ENCODE data around the gene SPRED2. TPM values are rescaled to one million over a fixed set of nuclear protein-coding genes. Genes with fewer than 3 reads are reported as not detected.

SPRED2 gene
- total and polyA plus RNA-seq, 8 donors: 31.5 to 47.1 (median 40.4) TPM

GRCh38 chr2:65427532-65427931, 4.9 kb downstream of the SPRED2 start:
- no peak for ATAC-seq

GRCh38 chr2:65425276-65425675, 7.1 kb downstream of the SPRED2 start:
- Histone ChIP-seq H3K4me3 (no peak overlapping the region), H3K27ac (no peak overlapping the region), H3K27me3 (no peaks in the 10 kb centered on the region), H3K9me3 (no peaks in the 10 kb centered on the region), H3K36me3 (no peaks in the 10 kb centered on the region), H3K4me1 (peaks cover 9 to 29% of the 10 kb centered on the region in 2 donors)
- no peak for TF ChIP-seq CTCF (IDR thresholded peaks at IDR 0.05)
- intact Hi-C loops (cut with DNase I): no loop called here
- no peak for DNase-seq
- no peak for ATAC-seq

More at GRCh38 chr2:65427532-65427931, 4.9 kb downstream of the SPRED2 start:
- TF ChIP-seq CTCF (IDR thresholded peaks at IDR 0.05): no peak
- H3K4me1 ChIP-seq: peaks cover 5 to 18% of the 10 kb centered on the region in 2 donors
- H3K27ac ChIP-seq: no peak overlapping the region
- intact Hi-C loops (cut with DNase I): no loop called here
- H3K36me3 ChIP-seq: no peaks in the 10 kb centered on the region
- H3K9me3 ChIP-seq: no peaks in the 10 kb centered on the region
- H3K27me3 ChIP-seq: no peaks in the 10 kb centered on the region
- DNase-seq: no peak
- H3K4me3 ChIP-seq: no peak overlapping the region

GRCh38 chr2:65424391-65424790, 8.0 kb downstream of the SPRED2 start:
- ATAC-seq (no peak), DNase-seq (no peak)
- intact Hi-C loops (cut with DNase I): no loop called here
- Histone ChIP-seq H3K27ac (no peak overlapping the region), H3K27me3 (no peaks in the 10 kb centered on the region), H3K36me3 (no peaks in the 10 kb centered on the region), H3K9me3 (no peaks in the 10 kb centered on the region), H3K4me3 (no peak overlapping the region), H3K4me1 (peaks cover 6 to 26% of the 10 kb centered on the region in 2 donors)
- TF ChIP-seq CTCF (IDR thresholded peaks at IDR 0.05): no peak

- H3K27ac ChIP-seq: no peak overlapping the region
- H3K27me3 ChIP-seq: no peaks in the 10 kb centered on the region
- H3K4me3 ChIP-seq: no peak overlapping the region
- H3K9me3 ChIP-seq: no peaks in the 10 kb centered on the region
- no peak for TF ChIP-seq CTCF (IDR thresholded peaks at IDR 0.05)
- no peaks in the 10 kb centered on the region for H3K36me3 ChIP-seq
- DNase-seq (no peak), ATAC-seq (peak; percentile 33)
- intact Hi-C loops (cut with DNase I): no loop called here
- peaks cover 6 to 26% of the 10 kb centered on the region in 2 donors for H3K4me1 ChIP-seq
Observed at GRCh38 chr2:65421432-65421748, 11.0 kb downstream of the SPRED2 start.

DNA sequence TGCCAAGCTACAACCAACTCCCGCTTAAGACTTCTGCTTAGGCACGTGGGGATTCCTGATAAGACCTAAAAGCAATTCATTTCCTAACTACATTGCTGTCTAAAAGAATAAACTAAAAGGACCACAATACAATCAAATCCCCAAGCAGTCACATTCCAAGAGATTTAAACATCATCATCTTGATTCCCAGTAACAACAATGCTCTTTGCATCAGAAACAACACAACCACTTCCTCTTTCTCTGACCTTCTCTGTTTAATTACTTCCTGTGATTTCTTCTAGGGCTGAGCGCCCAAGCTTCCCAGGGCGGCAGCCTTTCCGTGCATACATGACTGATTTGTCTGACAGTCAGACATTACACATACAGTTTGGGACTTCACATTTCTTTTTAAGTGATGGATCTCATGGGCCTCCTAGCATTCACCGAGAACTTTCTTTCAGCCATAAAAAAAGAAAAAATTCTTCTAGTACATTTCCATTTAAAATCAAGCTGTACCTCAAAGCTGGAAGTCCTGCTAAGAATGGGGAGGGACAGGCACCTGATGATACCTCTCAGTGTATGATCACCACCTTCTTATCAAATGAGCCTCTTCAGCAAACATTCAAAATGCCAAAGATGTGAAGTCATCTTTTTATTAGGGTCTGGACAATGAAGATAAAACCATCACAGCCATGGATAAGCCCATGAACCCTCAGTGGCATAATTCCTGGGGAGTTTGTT, 11.5 kb downstream of the SPRED2 start:
- Histone ChIP-seq H3K4me3 (no peak overlapping the region), H3K9me3 (no peaks in the 10 kb centered on the region), H3K36me3 (no peaks in the 10 kb centered on the region), H3K27ac (no peak overlapping the region), H3K27me3 (no peaks in the 10 kb centered on the region), H3K4me1 (peaks cover 6 to 26% of the 10 kb centered on the region in 2 donors)
- DNase-seq (no peak), ATAC-seq (peak; percentile 25)
- intact Hi-C loops (cut with DNase I): no loop called here
- no peak for TF ChIP-seq CTCF (IDR thresholded peaks at IDR 0.05)

Data from left lung (tissue), 10 donors.